MCF 10A (cell line): ENCODE measurements around the gene TMC4. TPM values are rescaled to one million over a fixed set of nuclear protein-coding genes. Genes with fewer than 3 reads are reported as not detected.

ENCODE experiments used
- BruUV-seq: library from RNA; stranded (reverse); fragments of 400-500 nt; replicated peaks from 2 replicates; lab custom pipeline; 2021; lab: Mats Ljungman, UMichigan
- CTCF ChIA-PET: fragments of 300-600 bp; sonication (Branson Sonifier 250); formaldehyde crosslinking; extraction: SDS; loops from one replicate; lab custom pipeline; 2021; ENCODE audit warnings: antibody characterized with exemption, inconsistent platforms; lab: Yijun Ruan, JAX
- POLR2A ChIA-PET: fragments of 300-600, 350-650 bp; sonication (Branson Sonifier 250); formaldehyde crosslinking; extraction: SDS; loops from one replicate; lab custom pipeline; 2020; ENCODE audit warnings: antibody characterized with exemption, inconsistent platforms; lab: Yijun Ruan, JAX
- DNase-seq: peaks from one replicate; pipeline ENCODE4 v3.0.0-alpha.2; 2018; ENCODE audit not compliant: unreplicated experiment
- H3K27ac Mint-ChIP-seq: one replicate; pipeline ENCODE4 v1.8.0; 2022; ENCODE audit warnings: mild to moderate bottlenecking, low read depth, mixed read lengths; ENCODE audit not compliant: unreplicated experiment
- H3K27me3 Mint-ChIP-seq: one replicate; pipeline ENCODE4 v1.8.0; 2022; ENCODE audit warnings: mixed read lengths; ENCODE audit not compliant: insufficient read depth, unreplicated experiment
- H3K36me3 Mint-ChIP-seq: one replicate; pipeline ENCODE4 v1.8.0; 2022; ENCODE audit warnings: mild to moderate bottlenecking, moderate library complexity, mixed read lengths; ENCODE audit not compliant: insufficient read depth, unreplicated experiment
- H3K4me1 Mint-ChIP-seq: one replicate; pipeline ENCODE4 v1.8.0; 2022; ENCODE audit warnings: mixed read lengths; ENCODE audit not compliant: insufficient read depth, unreplicated experiment
- H3K4me3 Mint-ChIP-seq: one replicate; pipeline ENCODE4 v1.8.0; 2022; ENCODE audit warnings: mild to moderate bottlenecking, moderate library complexity, mixed read lengths; ENCODE audit not compliant: unreplicated experiment
- H3K9me3 Mint-ChIP-seq: one replicate; pipeline ENCODE4 v1.8.0; 2022; ENCODE audit warnings: mixed read lengths; ENCODE audit not compliant: unreplicated experiment
- CTCF ChIP-seq: fragments of 200-600 bp; IDR thresholded peaks from one replicate; pipeline ENCODE4 v1.8.0; 2022; ENCODE audit warnings: antibody characterized with exemption, mild to moderate bottlenecking; ENCODE audit not compliant: unreplicated experiment
- intact Hi-C: fragments of 100-400 bp; cut with micrococcal nuclease; formaldehyde crosslinking; loops from 2 replicates; pipeline ENCODE4 v1.14.1; 2022
- total RNA-seq: library from RNA; stranded (reverse); gene quantifications from 2 replicates; pipeline ENCODE4 v1.2.3, GENCODE V29; 2022

The TMC4 gene
- total RNA-seq, 1 experiment from 2014 or later, result 6.1 TPM

- intact Hi-C loops, result no loop called here
Measured at GRCh38 chr19:54128441-54128725, 44.6 kb downstream of the TMC4 start.

DNA sequence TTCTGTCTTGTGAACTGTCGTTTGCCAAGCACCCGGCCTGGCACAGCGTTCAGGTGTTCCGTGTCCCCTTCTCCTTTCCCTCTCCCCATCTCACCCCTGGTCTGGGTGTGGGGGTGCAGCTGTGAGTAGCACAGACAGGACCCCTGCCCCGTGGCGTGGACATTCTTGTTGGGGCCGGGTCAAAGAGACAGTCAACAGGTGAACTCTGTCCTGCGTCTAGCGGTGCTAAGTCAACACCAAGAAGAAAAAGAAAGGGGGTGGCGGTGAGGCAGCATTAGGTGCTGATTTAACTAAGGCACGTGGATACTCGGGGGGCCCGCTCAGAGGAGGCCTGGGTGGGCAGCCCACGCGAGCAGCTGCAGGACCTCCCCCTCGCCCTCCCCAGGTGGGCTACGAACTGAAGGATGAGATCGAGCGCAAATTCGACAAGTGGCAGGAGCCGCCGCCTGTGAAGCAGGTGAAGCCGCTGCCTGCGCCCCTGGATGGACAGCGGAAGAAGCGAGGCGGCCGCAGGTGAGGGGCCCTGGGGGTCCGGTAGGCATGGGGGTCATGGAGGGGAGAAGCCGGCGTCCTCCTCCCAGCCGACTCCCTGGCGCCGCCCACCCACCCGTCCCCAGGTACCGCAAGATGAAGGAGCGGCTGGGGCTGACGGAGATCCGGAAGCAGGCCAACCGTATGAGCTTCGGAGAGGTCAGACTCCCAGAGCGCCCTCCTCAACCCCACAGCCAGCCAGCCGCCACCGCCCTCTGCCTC lies 45.1 kb downstream of the TMC4 start:
- BruUV-seq, result no TSS peak
- no peak for DNase-seq
- Mint-ChIP-seq H3K27me3 (no peaks in the 10 kb centered on the region), H3K9me3 (no peaks in the 10 kb centered on the region), H3K36me3 (peaks cover 50% of the 10 kb centered on the region), H3K27ac (no peak overlapping the region), H3K4me3 (no peak overlapping the region), H3K4me1 (no peaks in the 10 kb centered on the region)
- ChIA-PET POLR2A (no interaction called here), CTCF (no interaction called here)
- no peak for TF ChIP-seq CTCF
- intact Hi-C loops, result no loop called here

More at GRCh38 chr19:54128441-54128725, 44.6 kb downstream of the TMC4 start:
- no peak for TF ChIP-seq CTCF
- ChIA-PET CTCF (no interaction called here), POLR2A (no interaction called here)
- no peak for DNase-seq
- no peaks in the 10 kb centered on the region for H3K27me3 Mint-ChIP-seq
- H3K4me1 Mint-ChIP-seq, result no peaks in the 10 kb centered on the region
- H3K36me3 Mint-ChIP-seq, result peaks cover 52% of the 10 kb centered on the region
- no peaks in the 10 kb centered on the region for H3K9me3 Mint-ChIP-seq
- no peak overlapping the region for H3K4me3 Mint-ChIP-seq
- no peak overlapping the region for H3K27ac Mint-ChIP-seq
- BruUV-seq, result no TSS peak

- H3K9me3 Mint-ChIP-seq, result no peaks in the 10 kb centered on the region
- H3K36me3 Mint-ChIP-seq, result peaks cover 57% of the 10 kb centered on the region
- POLR2A ChIA-PET, result no interaction called here
- H3K27me3 Mint-ChIP-seq, result no peaks in the 10 kb centered on the region
- intact Hi-C loops, result no loop called here
- no peaks in the 10 kb centered on the region for H3K4me1 Mint-ChIP-seq
- BruUV-seq, result no TSS peak
- DNase-seq, result no peak
- no peak overlapping the region for H3K4me3 Mint-ChIP-seq
- H3K27ac Mint-ChIP-seq, result no peak overlapping the region
- TF ChIP-seq CTCF, result no peak
- CTCF ChIA-PET, result no interaction called here
Measured at GRCh38 chr19:54125713-54126112, 47.2 kb downstream of the TMC4 start.

DNA sequence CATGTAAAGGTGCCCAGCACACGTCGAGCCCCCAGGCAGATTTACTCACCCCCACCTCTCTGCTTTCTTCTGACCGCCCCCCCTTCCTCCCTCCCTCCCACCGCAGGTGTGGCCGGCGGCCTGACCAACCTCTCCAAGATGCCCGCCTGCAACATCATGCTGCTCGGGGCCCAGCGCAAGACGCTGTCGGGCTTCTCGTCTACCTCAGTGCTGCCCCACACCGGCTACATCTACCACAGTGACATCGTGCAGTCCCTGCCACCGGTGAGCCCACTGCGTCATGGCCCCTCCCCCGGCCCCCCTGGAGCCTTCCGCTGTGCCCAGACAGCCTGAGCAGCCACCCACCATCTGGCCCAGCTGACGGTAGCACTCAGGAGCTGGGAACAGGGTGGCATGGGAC lies 48.6 kb downstream of the TMC4 start:
- intact Hi-C loops, result no loop called here
- H3K4me1 Mint-ChIP-seq, result no peaks in the 10 kb centered on the region

More for the DNA sequence above, 48.6 kb downstream of the TMC4 start:
- Mint-ChIP-seq H3K36me3 (peaks cover 63% of the 10 kb centered on the region), H3K27me3 (no peaks in the 10 kb centered on the region), H3K9me3 (no peaks in the 10 kb centered on the region), H3K4me3 (no peak overlapping the region), H3K27ac (no peak overlapping the region)
- no TSS peak for BruUV-seq
- TF ChIP-seq CTCF, result no peak
- CTCF ChIA-PET, result no interaction called here
- POLR2A ChIA-PET, result interaction anchor here (1.4 kb wide), 1 partner anchor 13 kb away, joined by 4 read pairs; the partner anchor contains the start of gene CNOT3
- DNase-seq, result no peak
